Mucosa of descending colon (tissue), 3 donors: ENCODE measurements around the gene SGMS1. TPM values are rescaled to one million over a fixed set of nuclear protein-coding genes. Genes with fewer than 3 reads are reported as not detected.

Experiments
- ATAC-seq: fragments of 200-7000 bp; cut with Tn5 transposase; one replicate; pipeline ENCODE4 v1.9.1; 2020; ENCODE audit warnings: mild to moderate bottlenecking, moderate library complexity
- DNase-seq, 3 donors: peaks; one replicate each; pipeline ENCODE4 v3.0.0-alpha.2; 2020
- H3K36me3 ChIP-seq: fragments of 200-600 bp; one replicate; pipeline ENCODE4 v1.8.0; 2021; ENCODE audit warnings: low read depth, mild to moderate bottlenecking
- H3K4me1 ChIP-seq: fragments of 200-600 bp; one replicate; pipeline ENCODE4 v1.8.0; 2021; ENCODE audit warnings: low read depth, mild to moderate bottlenecking
- H3K4me3 ChIP-seq: fragments of 200-600 bp; one replicate; pipeline ENCODE4 v1.8.0; 2021; ENCODE audit warnings: mild to moderate bottlenecking
- H3K9me3 ChIP-seq: fragments of 200-600 bp; one replicate; pipeline ENCODE4 v1.8.0; 2021; ENCODE audit warnings: mild to moderate bottlenecking
- intact Hi-C, 2 donors: fragments of 100-400 bp; cut with DNase I in 1 of 2; cut with micrococcal nuclease in 1 of 2; formaldehyde crosslinking; loops; one replicate each; pipeline versions ENCODE4 v1.11.0 to v1.11.1; 2022; cut with DNase I, micrococcal nuclease
- total RNA-seq, 3 donors: library from RNA; stranded (reverse); fragmentation: NEBNext Ultra II Directional in 2 of 3; extraction: Animal tissue kit (Norgen Biotek cat#: 25700) in 2 of 3; gene quantifications; one replicate each; pipeline versions ENCODE4 v1.2.1 to v1.2.4, GENCODE V29; 2021 to 2023
- TF ChIP-seq, protein P1 (sequence below): fragments of 200-600 bp; IDR thresholded peaks from one replicate; pipeline ENCODE4 v1.8.0; 2022; ENCODE audit warnings: antibody characterized with exemption, mild to moderate bottlenecking
- donor health status: DM: no; HTN: no; CAD: no; lungs with moderate emphysema.
- donor health status: DM: no; HTN: no; CAD: no.
- donor health status: DM: no; HTN: yes; CAD: no.

SGMS1 gene
- total RNA-seq, 3 donors from 2014 or later: 14.4 to 28.4 (median 20.0) TPM

DNA sequence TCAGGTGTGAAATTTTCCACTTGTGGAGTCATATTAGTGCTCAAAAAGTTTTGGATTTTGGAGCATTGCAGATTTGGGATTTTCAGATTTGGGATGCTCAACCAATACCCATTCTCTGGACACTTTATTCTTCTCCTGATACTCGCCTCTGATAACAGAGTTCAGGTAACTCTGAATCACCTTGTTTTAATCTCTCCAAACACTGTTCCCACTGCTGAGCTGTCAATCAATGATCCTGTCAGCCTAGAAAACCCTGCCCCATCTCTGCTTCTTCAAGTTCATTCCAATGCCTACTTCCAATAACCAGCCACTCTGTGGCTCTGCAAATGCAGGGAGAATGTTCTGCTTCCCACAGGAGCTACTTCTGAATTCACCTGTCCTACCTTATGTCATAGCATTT, 21.8 kb downstream of the SGMS1 start:
- intact Hi-C loops: no loop called here
- ATAC-seq (no peak), DNase-seq (no peak)
- Histone ChIP-seq H3K36me3 (no peaks in the 10 kb centered on the region), H3K4me1 (peaks cover 23% of the 10 kb centered on the region), H3K9me3 (no peaks in the 10 kb centered on the region), H3K4me3 (no peak overlapping the region)
- TF ChIP-seq, protein P1, sequence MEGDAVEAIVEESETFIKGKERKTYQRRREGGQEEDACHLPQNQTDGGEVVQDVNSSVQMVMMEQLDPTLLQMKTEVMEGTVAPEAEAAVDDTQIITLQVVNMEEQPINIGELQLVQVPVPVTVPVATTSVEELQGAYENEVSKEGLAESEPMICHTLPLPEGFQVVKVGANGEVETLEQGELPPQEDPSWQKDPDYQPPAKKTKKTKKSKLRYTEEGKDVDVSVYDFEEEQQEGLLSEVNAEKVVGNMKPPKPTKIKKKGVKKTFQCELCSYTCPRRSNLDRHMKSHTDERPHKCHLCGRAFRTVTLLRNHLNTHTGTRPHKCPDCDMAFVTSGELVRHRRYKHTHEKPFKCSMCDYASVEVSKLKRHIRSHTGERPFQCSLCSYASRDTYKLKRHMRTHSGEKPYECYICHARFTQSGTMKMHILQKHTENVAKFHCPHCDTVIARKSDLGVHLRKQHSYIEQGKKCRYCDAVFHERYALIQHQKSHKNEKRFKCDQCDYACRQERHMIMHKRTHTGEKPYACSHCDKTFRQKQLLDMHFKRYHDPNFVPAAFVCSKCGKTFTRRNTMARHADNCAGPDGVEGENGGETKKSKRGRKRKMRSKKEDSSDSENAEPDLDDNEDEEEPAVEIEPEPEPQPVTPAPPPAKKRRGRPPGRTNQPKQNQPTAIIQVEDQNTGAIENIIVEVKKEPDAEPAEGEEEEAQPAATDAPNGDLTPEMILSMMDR: no peak

- peaks cover 21% of the 10 kb centered on the region for H3K4me1 ChIP-seq
- H3K4me3 ChIP-seq: no peak overlapping the region
- ATAC-seq (no peak), DNase-seq (no peak)
- TF ChIP-seq, protein P1: no peak
- H3K9me3 ChIP-seq: no peaks in the 10 kb centered on the region
- intact Hi-C loops: no loop called here
- no peaks in the 10 kb centered on the region for H3K36me3 ChIP-seq
Measured at GRCh38 chr10:50600831-50601477, 22.8 kb downstream of the SGMS1 start.

- peak in 1 of 3 donors; percentile 7 for DNase-seq
- intact Hi-C loops: no loop called here
- no peaks in the 10 kb centered on the region for H3K36me3 ChIP-seq
- H3K4me1 ChIP-seq: peaks cover 15% of the 10 kb centered on the region
- TF ChIP-seq, protein P1: no peak
- no peak for ATAC-seq
- no peak overlapping the region for H3K4me3 ChIP-seq
- H3K9me3 ChIP-seq: no peaks in the 10 kb centered on the region
Measured at GRCh38 chr10:50600286-50600685, 23.5 kb downstream of the SGMS1 start.

DNA sequence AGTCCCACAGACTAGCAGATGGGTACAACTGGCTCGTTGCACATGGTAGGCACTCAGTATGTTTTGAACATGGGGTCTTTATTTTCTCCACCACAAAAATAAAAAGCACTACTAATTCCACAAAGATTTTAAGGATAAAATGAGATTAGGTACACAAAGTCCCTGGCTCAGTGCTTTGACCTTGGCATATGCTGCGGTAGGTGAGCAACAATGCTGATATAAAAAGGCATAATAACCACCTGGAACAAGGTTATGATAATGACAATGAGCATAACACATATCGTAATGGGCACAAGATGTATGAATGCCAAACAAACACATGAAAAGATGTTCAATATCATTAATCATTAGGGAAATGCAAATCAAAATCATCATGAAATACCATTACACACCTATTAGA, 26.9 kb downstream of the SGMS1 start:
- TF ChIP-seq, protein P1: no peak

DNA sequence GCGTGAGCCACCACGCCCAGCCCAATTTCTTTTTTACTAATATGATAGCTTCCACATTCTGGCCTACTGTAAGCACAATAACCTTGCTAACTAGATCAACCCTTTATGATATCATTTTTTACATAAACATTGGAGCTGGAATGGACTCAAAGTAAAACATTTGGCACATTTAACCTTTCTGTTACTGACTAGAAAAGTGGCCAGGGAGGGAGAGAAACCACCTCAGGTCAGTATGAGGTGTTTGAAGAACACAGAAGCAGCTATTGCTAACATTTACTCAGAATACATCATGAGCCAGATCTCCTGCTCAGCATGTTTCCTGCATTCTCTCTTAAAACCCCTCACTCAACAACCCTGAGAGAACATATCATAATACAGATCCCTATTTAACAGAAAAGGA, 27.3 kb downstream of the SGMS1 start:
- ATAC-seq (no peak), DNase-seq (no peak)
- Histone ChIP-seq H3K36me3 (no peaks in the 10 kb centered on the region), H3K4me1 (no peaks in the 10 kb centered on the region), H3K9me3 (no peaks in the 10 kb centered on the region), H3K4me3 (no peak overlapping the region)
- intact Hi-C loops: no loop called here
- TF ChIP-seq, protein P1: no peak

More for the DNA sequence above, 26.9 kb downstream of the SGMS1 start:
- H3K36me3 ChIP-seq: no peaks in the 10 kb centered on the region
- no peak for ATAC-seq
- DNase-seq: no peak
- no peak overlapping the region for H3K4me3 ChIP-seq
- intact Hi-C loops: no loop called here
- no peaks in the 10 kb centered on the region for H3K9me3 ChIP-seq
- H3K4me1 ChIP-seq: no peaks in the 10 kb centered on the region

DNA sequence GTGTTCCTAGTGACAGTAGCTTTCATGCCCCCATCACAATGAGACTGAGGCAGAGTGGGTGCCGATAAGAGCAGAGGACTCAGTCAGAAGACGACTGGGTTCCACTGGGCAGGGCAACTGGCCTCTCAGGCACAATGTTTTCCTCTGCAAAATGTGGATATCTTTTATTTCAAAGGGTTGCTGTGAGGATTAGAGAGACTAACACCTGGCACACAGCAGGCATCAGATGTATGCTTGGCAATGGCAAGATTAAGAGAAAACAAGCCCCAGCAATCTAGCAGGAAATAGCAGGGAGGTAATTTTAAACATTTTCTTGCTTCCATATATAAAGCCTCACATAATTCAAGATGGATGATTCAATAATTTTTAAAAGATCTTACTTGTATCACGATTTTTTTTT, 28.0 kb downstream of the SGMS1 start:
- no peaks in the 10 kb centered on the region for H3K9me3 ChIP-seq
- DNase-seq (no peak), ATAC-seq (no peak)
- TF ChIP-seq, protein P1: no peak
- intact Hi-C loops: no loop called here
- no peak overlapping the region for H3K4me3 ChIP-seq
- no peaks in the 10 kb centered on the region for H3K4me1 ChIP-seq
- no peaks in the 10 kb centered on the region for H3K36me3 ChIP-seq
